Mesodermal cell (in vitro differentiated cells): ENCODE data around the gene SIK3. TPM values are rescaled to one million over a fixed set of nuclear protein-coding genes. Genes with fewer than 3 reads are reported as not detected.
A peak's percentile ranks its signal among the peaks of the same experiment; 100 is the strongest.
"Not testable (repeated sequence)": the region's sequence is repeated elsewhere in the genome, so short reads cannot be mapped to it uniquely, and the experiment has no call there.

Source experiments
- H3K27ac ChIP-seq: 2 replicates; pipeline ENCODE4 v1.7.0; 2013; ENCODE audit warnings: mild to moderate bottlenecking, low read depth, low read length, moderate library complexity; ENCODE audit not compliant: severe bottlenecking
- H3K36me3 ChIP-seq: 2 replicates; pipeline ENCODE4 v1.7.1; 2013; ENCODE audit warnings: mild to moderate bottlenecking, low read length, moderate library complexity; ENCODE audit not compliant: control insufficient read depth, insufficient read depth
- H3K4me1 ChIP-seq: one replicate; pipeline ENCODE4 v1.7.1; 2013; ENCODE audit warnings: mild to moderate bottlenecking, low read length; ENCODE audit not compliant: insufficient read depth, control insufficient read depth, poor library complexity, severe bottlenecking
- H3K4me3 ChIP-seq: 2 replicates; pipeline ENCODE4 v1.7.0; 2013; ENCODE audit warnings: low read length, control low read depth, mild to moderate bottlenecking; ENCODE audit not compliant: insufficient read depth, poor library complexity, severe bottlenecking; ENCODE audit errors: extremely low read depth
- H3K9me3 ChIP-seq: 2 replicates; pipeline ENCODE4 v1.7.1; 2013; ENCODE audit warnings: mild to moderate bottlenecking, low read length, moderate library complexity; ENCODE audit not compliant: control insufficient read depth
- WGBS, 2 experiments: methylation state at CpG; one replicate each; pipeline ENCODE4 v1.1.5; 2013; ENCODE audit warnings: missing lambda C conversion rate in 2 of 2; ENCODE audit not compliant: insufficient coverage in 2 of 2; 5-methylcytosine and 5-hydroxymethylcytosine counted together
- polyA plus RNA-seq, 2 experiments: library from polyadenylated mRNA; stranded (reverse); fragments of 50-300 nt; gene quantifications; one replicate each; pipeline ENCODE4 v1.2.3, GENCODE V29; 2013

Gene SIK3
- polyA plus RNA-seq (2013, experiment 1 of 2) = 12.7 TPM
- 12.5 TPM for polyA plus RNA-seq (2013, experiment 2 of 2)

DNA sequence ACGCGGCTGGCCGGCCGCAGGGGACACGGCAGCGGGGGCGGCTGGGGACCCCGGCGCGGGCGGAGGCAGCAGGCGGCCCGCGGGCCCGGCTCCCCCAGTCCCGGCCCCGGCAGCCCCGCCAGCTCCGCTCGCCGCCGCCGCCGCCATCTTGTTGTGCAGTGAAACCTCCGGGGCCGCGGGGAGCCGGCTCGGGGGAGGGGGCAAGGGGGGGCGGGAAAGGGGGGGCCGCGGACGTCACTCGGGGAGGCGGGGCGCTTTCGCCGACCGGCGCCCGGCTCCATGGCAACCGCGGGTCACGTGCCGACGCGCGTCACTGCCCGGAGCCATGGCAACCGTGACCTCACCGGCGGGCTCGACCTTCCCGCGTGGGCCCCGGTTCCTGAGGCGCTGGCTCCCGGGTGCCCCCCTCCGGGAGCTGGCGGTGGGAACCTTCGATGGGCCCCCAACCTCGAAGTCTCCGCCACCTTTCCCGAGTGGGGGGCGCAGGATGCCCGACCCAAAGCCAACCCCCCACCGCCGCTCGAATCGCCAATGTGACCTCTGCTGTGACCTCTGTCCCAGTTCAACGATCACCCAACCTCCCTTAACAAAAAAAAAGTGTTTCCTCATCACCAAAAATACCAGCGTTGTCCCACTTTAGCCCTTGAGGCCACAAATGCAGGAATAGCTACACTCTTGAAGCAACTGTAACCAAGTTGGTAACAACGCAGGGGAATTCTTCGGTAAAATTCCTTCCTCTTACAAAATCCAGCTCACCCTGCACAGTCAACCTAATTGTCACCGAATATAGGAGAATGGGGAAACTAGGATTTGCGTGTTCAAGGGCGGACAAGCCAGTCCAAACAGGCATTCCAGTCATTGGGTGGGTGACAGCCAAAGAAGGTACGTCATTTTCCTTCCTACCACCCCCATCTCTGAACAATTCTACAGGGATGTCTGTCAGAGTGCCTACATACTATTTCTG, at the start of gene SIK3:
TSS of gene SIK3 (minus strand) at position 160 of the 964 bp plus-strand sequence. CDS start at position 147, 13 bp downstream.
- no peaks in the 10 kb centered on the region for H3K36me3 ChIP-seq
- H3K27ac ChIP-seq = peak within 1 kb of the TSS; percentile 91
- peaks cover 34% of the 10 kb centered on the region for H3K4me1 ChIP-seq
- H3K9me3 ChIP-seq = no peaks in the 10 kb centered on the region
- WGBS, 2 experiments = 3 to 8% methylated on average over 39 to 40 of the region's 78 CpGs
- peak within 1 kb of the TSS; percentile 84 for H3K4me3 ChIP-seq

DNA sequence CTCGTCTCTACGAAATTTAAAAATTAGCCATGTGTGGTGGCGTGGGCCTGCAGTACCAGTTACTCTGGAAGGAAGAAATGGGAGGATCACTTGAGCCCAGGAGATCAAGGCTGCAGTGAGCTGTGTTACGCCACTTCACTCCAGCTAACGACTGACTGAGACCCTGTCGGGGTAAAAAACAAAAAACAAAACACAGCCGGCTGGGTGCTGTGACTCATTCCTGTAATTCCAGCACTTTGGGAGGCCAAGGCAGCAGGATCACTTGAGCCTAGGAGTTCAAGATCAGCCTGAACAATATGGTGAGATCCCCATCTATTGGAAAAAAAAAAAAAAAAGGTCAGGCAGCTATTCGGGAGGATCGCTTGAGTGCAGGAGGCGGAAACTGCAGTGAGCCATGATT, 48.3 kb upstream of the SIK3 start:
- H3K4me1 ChIP-seq = peaks cover 9% of the 10 kb centered on the region
- peak overlapping the region; percentile 91 for H3K4me3 ChIP-seq
- H3K36me3 ChIP-seq = peaks cover 55% of the 10 kb centered on the region
- WGBS, 2 experiments = 73 to 75% methylated on average over 7 to 10 of the region's 10 CpGs
- no peaks in the 10 kb centered on the region for H3K9me3 ChIP-seq
- H3K27ac ChIP-seq = no peak overlapping the region

DNA sequence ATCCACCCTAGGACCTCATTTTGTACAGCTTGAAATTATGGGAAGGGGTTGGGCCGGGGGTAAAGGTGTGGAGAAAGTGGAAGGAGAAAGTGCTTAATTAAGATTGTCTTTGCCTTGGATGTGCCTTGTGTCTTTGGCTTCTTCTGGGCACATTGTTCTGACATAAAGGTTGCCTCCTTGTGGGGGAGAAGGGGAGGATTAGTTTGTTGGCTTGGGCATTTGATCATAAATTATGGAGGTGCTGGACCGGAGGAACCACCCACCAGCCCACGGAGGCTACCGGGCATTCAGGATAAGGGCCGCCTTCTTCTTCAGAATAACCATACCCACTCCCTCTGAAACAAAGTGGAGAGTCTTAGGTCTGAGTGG, 47.1 kb upstream of the SIK3 start:
- Histone ChIP-seq H3K4me1 (peaks cover 9% of the 10 kb centered on the region), H3K9me3 (no peaks in the 10 kb centered on the region), H3K27ac (peak overlapping the region; percentile 85), H3K36me3 (peaks cover 48% of the 10 kb centered on the region), H3K4me3 (peak overlapping the region; percentile 91)
- 14% methylated on average over 1 of the region's 5 CpGs; no CpG with 5 or more reads in 1 of the 2 experiments for WGBS, 2 experiments

DNA sequence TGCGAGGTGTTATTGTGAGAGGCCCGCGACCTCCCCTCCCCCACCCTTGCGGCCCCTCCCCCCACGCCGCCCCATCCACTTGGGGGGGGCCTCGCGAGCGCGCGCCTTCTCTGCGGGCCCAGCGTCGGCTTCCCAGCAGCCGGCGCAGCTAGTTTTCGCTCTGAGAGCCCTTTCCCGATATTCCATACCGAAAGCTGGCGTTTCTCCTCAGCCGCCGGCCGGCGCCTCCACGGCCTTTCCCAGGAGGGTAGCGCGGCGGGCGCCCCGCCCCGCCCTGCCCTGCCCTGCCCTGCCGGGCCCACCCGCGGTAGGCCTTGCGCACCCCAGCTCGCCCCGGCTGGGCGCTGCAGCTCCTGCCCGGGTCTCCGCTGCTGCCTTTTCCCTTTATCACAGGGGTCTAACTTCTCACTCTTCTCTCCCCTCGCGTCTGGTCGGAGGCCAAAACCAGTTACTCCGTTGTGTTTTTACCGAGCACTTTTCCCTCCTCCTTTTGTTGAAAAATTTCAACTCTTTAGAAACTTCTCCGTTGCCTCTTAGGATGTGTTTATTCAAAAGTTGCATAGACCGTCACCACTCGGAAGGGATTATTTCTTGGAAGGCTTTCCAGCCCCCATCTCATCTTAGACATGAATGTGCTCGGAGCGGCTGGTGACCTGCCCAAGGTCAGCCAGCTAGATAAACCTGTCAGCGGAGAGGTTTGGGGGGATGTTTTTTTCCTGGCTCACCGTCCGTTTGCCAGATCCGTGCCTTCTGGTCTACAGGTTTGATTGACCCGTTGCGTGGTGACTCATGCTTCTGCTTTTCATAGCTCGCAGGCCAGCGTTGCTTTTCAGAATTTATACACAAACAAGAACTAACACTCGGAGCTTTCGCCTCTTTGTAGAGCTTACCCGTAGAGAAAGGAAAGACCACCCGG, 46.5 kb upstream of the SIK3 start:
- H3K4me3 ChIP-seq = peak overlapping the region; percentile 91
- H3K9me3 ChIP-seq = no peaks in the 10 kb centered on the region
- H3K27ac ChIP-seq = peak overlapping the region; percentile 85
- H3K4me1 ChIP-seq = peaks cover 9% of the 10 kb centered on the region
- peaks cover 42% of the 10 kb centered on the region for H3K36me3 ChIP-seq
- 0% methylated on average over 34 to 37 of the region's 62 CpGs for WGBS, 2 experiments

DNA sequence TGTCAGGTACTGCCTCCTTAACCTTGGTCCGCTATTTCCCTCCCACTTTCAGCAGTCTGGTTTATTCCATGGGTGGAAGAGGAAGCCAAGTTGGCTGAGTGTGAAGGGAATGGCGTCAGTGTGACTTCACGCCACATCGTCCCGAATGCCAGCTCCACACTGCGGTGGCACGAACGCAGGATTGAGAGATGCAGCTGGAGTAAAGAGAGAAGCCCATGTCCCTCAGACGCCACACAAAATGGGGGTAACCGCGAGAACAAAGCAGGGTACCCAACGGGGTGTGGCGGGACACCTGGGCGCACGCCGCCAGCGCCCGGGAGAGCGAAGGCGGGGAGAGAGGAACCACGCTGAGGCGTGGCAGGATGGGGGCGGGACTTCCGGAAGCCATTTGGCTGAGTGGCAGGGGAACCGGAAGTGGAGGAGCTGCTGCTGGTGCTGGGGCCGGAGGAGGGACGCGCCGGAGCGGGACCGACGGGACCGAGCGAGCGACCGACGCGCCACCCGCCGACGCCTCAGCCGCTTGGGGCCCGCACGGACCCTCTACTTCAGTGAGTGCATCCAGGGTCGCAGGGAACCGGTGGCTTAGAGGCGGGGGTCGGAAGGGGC, 45.7 kb upstream of the SIK3 start, which contains the start of gene PAFAH1B2:
TSS of gene PAFAH1B2 (plus strand) at position 417 of the 606 bp plus-strand sequence. CDS start 8,161 bp downstream, outside the sequence.
- WGBS, 2 experiments = 1% methylated on average over 25 to 42 of the region's 48 CpGs
- Histone ChIP-seq H3K4me3 (peak within 1 kb of the TSS; percentile 91), H3K9me3 (no peaks in the 10 kb centered on the region), H3K36me3 (peaks cover 36% of the 10 kb centered on the region), H3K4me1 (peaks cover 9% of the 10 kb centered on the region), H3K27ac (peak within 1 kb of the TSS; percentile 85)

DNA sequence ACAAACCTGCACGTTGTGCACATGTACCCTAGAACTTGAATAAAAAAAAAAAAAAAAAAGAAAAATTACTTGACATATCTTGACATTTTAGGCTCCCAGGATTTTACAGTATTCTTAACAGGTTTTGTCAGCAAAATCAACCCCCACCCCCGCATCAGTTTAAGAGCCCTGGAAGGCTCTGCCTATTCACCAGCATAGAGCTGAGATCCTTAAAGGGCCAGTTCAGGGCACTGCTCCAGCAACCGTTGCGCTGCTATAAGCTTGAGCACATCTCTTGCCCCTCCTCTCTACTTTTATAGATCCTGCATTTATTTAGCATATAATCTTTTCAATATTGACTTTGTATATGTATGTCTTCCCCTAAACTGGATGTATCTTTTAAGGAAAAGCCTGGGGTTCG, 45.2 kb upstream of the SIK3 start:
- no peak overlapping the region for H3K27ac ChIP-seq
- 0 to 18% methylated on average over 1 to 4 of the region's 5 CpGs for WGBS, 2 experiments
- peak overlapping the region; percentile 91 for H3K4me3 ChIP-seq
- peaks cover 9% of the 10 kb centered on the region for H3K4me1 ChIP-seq
- no peaks in the 10 kb centered on the region for H3K9me3 ChIP-seq
- H3K36me3 ChIP-seq = peaks cover 30% of the 10 kb centered on the region

DNA sequence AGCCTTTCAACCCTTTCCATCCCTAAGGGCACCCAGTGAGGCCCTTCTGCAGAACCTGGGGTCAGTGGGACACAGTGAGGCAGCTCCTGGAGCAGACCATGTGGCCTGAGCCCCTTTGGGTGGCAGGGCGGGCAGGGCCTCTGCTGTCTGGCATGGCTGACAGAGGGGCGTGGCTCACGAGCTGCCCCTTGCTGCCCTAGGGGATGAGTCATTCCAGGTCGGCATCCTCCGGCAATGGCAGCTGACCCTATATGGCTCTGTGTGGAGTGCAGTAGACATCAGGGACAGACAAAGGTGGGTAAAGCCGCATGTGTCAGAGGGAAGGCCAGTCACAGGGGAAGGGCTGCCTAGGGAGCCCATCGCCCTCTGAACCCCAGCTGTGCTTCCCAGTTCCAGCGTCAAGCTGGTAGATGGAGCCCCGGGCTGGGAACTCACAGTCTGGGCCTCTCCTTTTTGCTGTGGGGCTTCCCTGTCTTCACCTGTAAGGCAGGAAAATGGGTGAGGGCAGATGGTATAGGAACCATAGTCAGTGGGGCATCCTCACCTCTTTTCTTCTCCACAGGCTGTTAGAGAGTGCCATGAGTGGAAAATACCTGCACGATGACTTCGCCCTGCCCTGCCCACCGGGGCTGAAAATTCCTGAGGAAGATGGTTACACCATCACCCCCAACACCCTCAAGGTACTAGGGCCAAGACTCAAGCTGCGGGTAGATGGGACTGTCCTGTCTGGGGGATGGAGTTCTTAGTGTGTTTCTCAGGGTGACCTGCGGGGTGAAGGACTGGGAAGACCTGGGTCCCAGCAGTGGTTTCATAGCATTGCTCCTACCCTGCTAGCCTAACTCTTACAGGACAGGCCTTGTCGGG, 39.2 kb upstream of the SIK3 start:
- not testable (repeated sequence) for H3K4me1 ChIP-seq, H3K27ac ChIP-seq, H3K4me3 ChIP-seq, H3K9me3 ChIP-seq, H3K36me3 ChIP-seq
- no CpG with 5 or more reads among the region's 15 CpGs for WGBS, 2 experiments

DNA sequence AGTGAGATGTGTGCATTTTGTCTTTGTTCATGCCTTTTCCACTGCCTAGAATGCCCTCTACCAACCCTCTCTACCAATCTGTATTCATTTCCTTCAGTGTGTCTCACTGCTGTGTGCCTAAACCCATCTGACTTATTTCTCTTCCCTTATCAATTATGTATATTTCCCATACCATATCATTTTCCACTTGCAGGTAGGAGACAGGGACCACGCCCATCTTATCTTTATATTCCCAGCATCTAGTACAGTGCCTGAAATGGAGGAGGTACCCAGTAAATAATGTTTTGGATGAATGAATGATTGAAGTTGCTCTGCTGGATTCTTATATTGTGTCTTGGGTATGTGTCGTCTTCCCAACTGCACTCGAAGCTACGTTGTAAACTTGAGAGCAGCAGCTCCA, 36.8 kb upstream of the SIK3 start:
- H3K36me3 ChIP-seq, H3K27ac ChIP-seq, H3K4me3 ChIP-seq, H3K9me3 ChIP-seq, H3K4me1 ChIP-seq: not testable (repeated sequence)
- WGBS, 2 experiments = no CpG with 5 or more reads among the region's 4 CpGs

DNA sequence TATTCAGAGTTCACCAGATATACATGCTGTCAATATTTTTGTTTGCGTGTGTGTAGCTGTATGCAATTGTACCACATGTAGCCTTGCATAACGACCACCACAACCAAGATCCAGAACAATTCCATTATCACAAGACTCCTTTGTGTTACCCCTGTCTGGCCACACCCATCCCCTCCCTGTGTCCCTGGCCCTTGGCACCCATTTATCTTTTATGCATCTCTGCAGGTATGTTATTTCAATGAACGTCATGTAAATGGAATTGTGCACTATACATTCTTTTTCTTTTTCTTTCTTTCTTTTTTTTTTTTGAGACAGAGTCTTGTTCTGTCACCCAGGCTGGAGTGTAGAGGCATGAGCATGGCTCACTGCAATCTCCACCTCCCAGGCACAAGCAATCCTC, 36.2 kb upstream of the SIK3 start:
- no CpG with 5 or more reads among the region's 3 CpGs for WGBS, 2 experiments
- Histone ChIP-seq H3K4me3 (no peak overlapping the region), H3K27ac (no peak overlapping the region), H3K9me3 (no peaks in the 10 kb centered on the region), H3K36me3 (no peaks in the 10 kb centered on the region), H3K4me1 (no peaks in the 10 kb centered on the region)
